ENCODE results near the gene DPYSL4. TPM values are rescaled to one million over a fixed set of nuclear protein-coding genes. Genes with fewer than 3 reads are reported as not detected.

Gene DPYSL4
- total RNA-seq, 1 donor from 2014 or later, result 55.9 TPM

- H3K27ac Mint-ChIP-seq, result peak overlapping the region; percentile 50
These were observed 51.1 kb downstream of the DPYSL4 start for GRCh38 chr10:132237871-132238270.

GRCh38 chr10:132238371-132239125 is 51.8 kb downstream of the DPYSL4 start:
- H3K27ac Mint-ChIP-seq, result peak overlapping the region; percentile 50
- no peak overlapping the region for H3K4me3 Mint-ChIP-seq (ENCODE audit: low read depth)
- DNase-seq (ENCODE audit: low spot score, unreplicated experiment), result no peak
- peaks cover 7% of the 10 kb centered on the region for H3K27me3 Mint-ChIP-seq
- no peaks in the 10 kb centered on the region for H3K9me3 Mint-ChIP-seq (ENCODE audit: low read depth)
- no peak for TF ChIP-seq CTCF (IDR thresholded peaks at IDR 0.05; ENCODE audit: unreplicated experiment)
- no peaks in the 10 kb centered on the region for H3K36me3 Mint-ChIP-seq (ENCODE audit: insufficient read depth)
- no peaks in the 10 kb centered on the region for H3K4me1 Mint-ChIP-seq (ENCODE audit: low read depth)

More at GRCh38 chr10:132237871-132238270, 51.1 kb downstream of the DPYSL4 start:
- no peak overlapping the region for H3K4me3 Mint-ChIP-seq (ENCODE audit: low read depth)
- no peak for DNase-seq (ENCODE audit: low spot score, unreplicated experiment)
- no peak for TF ChIP-seq CTCF (IDR thresholded peaks at IDR 0.05; ENCODE audit: unreplicated experiment)
- no peaks in the 10 kb centered on the region for H3K36me3 Mint-ChIP-seq (ENCODE audit: insufficient read depth)
- H3K27me3 Mint-ChIP-seq, result peaks cover 7% of the 10 kb centered on the region
- no peaks in the 10 kb centered on the region for H3K4me1 Mint-ChIP-seq (ENCODE audit: low read depth)
- H3K9me3 Mint-ChIP-seq (ENCODE audit: low read depth), result no peaks in the 10 kb centered on the region

GRCh38 chr10:132239126-132240031 is 52.6 kb downstream of the DPYSL4 start:
- no peak for TF ChIP-seq CTCF (IDR thresholded peaks at IDR 0.05; ENCODE audit: unreplicated experiment)
- Mint-ChIP-seq H3K4me1 (ENCODE audit: low read depth) (no peaks in the 10 kb centered on the region), H3K27me3 (peaks cover 7% of the 10 kb centered on the region), H3K4me3 (ENCODE audit: low read depth) (no peak overlapping the region), H3K36me3 (ENCODE audit: insufficient read depth) (no peaks in the 10 kb centered on the region), H3K27ac (no peak overlapping the region), H3K9me3 (ENCODE audit: low read depth) (no peaks in the 10 kb centered on the region)
- no peak for DNase-seq (ENCODE audit: low spot score, unreplicated experiment)

- Mint-ChIP-seq H3K27ac (no peak overlapping the region), H3K4me1 (ENCODE audit: low read depth) (no peaks in the 10 kb centered on the region), H3K9me3 (ENCODE audit: low read depth) (no peaks in the 10 kb centered on the region), H3K4me3 (ENCODE audit: low read depth) (no peak overlapping the region), H3K36me3 (ENCODE audit: insufficient read depth) (no peaks in the 10 kb centered on the region), H3K27me3 (peaks cover 7% of the 10 kb centered on the region)
- DNase-seq (ENCODE audit: low spot score, unreplicated experiment), result no peak
- no peak for TF ChIP-seq CTCF (IDR thresholded peaks at IDR 0.05; ENCODE audit: unreplicated experiment)
These were observed 53.4 kb downstream of the DPYSL4 start for GRCh38 chr10:132240156-132240555.

GRCh38 chr10:132240581-132240980 is 53.8 kb downstream of the DPYSL4 start:
- Mint-ChIP-seq H3K27me3 (peaks cover 7% of the 10 kb centered on the region), H3K36me3 (ENCODE audit: insufficient read depth) (no peaks in the 10 kb centered on the region), H3K27ac (no peak overlapping the region), H3K9me3 (ENCODE audit: low read depth) (no peaks in the 10 kb centered on the region), H3K4me3 (ENCODE audit: low read depth) (no peak overlapping the region), H3K4me1 (ENCODE audit: low read depth) (no peaks in the 10 kb centered on the region)
- no peak for DNase-seq (ENCODE audit: low spot score, unreplicated experiment)
- no peak for TF ChIP-seq CTCF (IDR thresholded peaks at IDR 0.05; ENCODE audit: unreplicated experiment)

All from progenitor cell of endocrine pancreas (in vitro differentiated cells).